ENCODE data around the gene HEYL. TPM values are rescaled to one million over a fixed set of nuclear protein-coding genes. Genes with fewer than 3 reads are reported as not detected.
A peak's percentile ranks its signal among the peaks of the same experiment; 100 is the strongest.

The HEYL gene
- total RNA-seq, 2 donors from 2014 or later = 0.32 to 0.89 TPM

DNA sequence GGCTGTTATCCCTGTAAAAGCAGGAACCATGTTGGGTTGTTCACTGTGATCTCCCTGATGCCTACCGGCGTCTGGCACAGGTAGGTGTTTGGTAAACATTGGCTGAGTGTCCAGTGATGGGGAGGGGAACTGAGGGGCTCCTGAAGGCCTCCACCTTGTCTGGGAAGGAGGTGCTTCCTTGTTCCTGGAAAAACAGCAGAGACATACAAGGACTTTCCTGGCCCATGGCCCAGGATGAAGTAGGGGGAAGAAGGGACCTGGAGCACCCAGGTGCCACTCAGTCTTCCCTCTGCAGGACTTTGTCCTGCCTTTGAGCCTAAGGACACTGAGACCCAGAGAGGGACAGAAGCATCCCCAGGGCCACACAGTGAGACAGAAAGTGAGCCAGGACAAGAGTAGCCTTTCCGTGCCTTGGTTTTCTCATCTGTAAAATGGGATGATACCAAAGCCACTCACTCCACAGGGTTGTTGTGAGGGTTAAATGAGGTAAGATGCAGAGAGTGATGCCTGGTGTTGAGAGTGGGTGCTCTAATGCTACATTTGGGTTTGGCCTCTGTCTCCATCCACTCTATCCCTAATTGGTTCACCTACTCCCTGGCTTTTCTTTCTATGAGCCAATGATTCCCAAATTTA lies 6.1 kb upstream of the HEYL start:
- Mint-ChIP-seq H3K4me3 (no peak overlapping the region), H3K4me1 (ENCODE audit: low read depth) (no peaks in the 10 kb centered on the region), H3K36me3 (ENCODE audit: insufficient read depth in 2 of 2) (no peaks in the 10 kb centered on the region), H3K9me3 (no peaks in the 10 kb centered on the region), H3K27ac (no peak overlapping the region), H3K27me3 (ENCODE audit: low read depth) (peaks cover 13% of the 10 kb centered on the region)
- DNase-seq (no peak), ATAC-seq (replicated peaks in 1 of 2) (no peak)

GRCh38 chr1:39643705-39644104 lies 4.3 kb upstream of the HEYL start:
- peaks cover 16% of the 10 kb centered on the region for H3K27me3 Mint-ChIP-seq (ENCODE audit: low read depth)
- H3K36me3 Mint-ChIP-seq (ENCODE audit: insufficient read depth in 2 of 2) = no peaks in the 10 kb centered on the region
- ATAC-seq (replicated peaks in 1 of 2) = no peak
- H3K9me3 Mint-ChIP-seq = no peaks in the 10 kb centered on the region
- no peaks in the 10 kb centered on the region for H3K4me1 Mint-ChIP-seq (ENCODE audit: low read depth)
- DNase-seq = no peak
- no peak overlapping the region for H3K4me3 Mint-ChIP-seq
- H3K27ac Mint-ChIP-seq = no peak overlapping the region

DNA sequence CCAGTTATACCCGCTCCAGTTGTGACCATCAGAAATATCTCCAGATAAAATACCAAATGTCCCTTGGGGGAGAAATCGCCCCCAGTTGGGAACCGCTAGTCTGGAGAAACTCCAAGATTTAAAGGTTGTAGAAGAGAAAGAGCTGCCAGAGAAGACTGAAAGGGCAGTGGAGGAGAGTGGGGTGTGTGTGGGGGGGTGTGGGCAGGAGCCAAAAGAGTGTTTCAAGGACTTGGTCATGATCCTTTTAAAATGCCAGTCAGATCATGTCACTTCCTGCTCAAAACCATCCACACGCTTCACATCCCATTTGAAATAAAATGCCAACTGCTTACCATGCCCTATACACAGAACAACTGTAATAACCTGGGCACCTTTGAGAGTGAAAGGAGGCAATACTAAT lies 3.4 kb upstream of the HEYL start:
- no peak for ATAC-seq (replicated peaks in 1 of 2)
- H3K4me1 Mint-ChIP-seq (ENCODE audit: low read depth) = no peaks in the 10 kb centered on the region
- no peak overlapping the region for H3K27ac Mint-ChIP-seq

DNA sequence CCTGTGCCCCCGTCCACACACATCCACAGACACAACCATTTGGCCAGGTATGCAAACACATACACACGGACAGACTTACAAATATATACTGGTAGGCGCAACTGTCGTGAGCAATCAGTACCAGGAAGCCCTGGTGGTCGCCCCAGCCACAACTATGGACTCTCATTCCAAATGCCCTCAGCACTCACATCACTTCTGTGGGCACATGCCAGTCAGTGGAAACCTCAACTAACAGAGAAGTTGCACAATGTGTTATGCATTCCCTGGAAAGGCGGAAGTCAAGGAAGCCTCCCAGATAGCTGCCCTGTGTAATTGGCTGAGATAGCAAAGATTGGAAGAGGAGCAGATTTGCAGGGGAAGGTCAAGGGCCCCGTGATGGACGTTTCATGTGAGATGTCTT lies 1.4 kb upstream of the HEYL start:
- Mint-ChIP-seq H3K4me1 (ENCODE audit: low read depth) (no peaks in the 10 kb centered on the region), H3K36me3 (ENCODE audit: insufficient read depth in 2 of 2) (no peaks in the 10 kb centered on the region), H3K4me3 (no peak overlapping the region), H3K27ac (no peak overlapping the region), H3K27me3 (ENCODE audit: low read depth) (peaks cover 38% of the 10 kb centered on the region), H3K9me3 (no peaks in the 10 kb centered on the region)
- no peak for DNase-seq
- ATAC-seq (replicated peaks in 1 of 2) = no peak

More for the DNA sequence above, 3.4 kb upstream of the HEYL start:
- Mint-ChIP-seq H3K9me3 (no peaks in the 10 kb centered on the region), H3K36me3 (ENCODE audit: insufficient read depth in 2 of 2) (no peaks in the 10 kb centered on the region), H3K27me3 (ENCODE audit: low read depth) (peaks cover 25% of the 10 kb centered on the region), H3K4me3 (no peak overlapping the region)
- no peak for DNase-seq

GRCh38 chr1:39638965-39639304 lies 508 bp downstream of the HEYL start:
- Mint-ChIP-seq H3K36me3 (ENCODE audit: insufficient read depth in 2 of 2) (no peaks in the 10 kb centered on the region), H3K27ac (no peak overlapping the region), H3K9me3 (no peaks in the 10 kb centered on the region), H3K4me1 (ENCODE audit: low read depth) (no peaks in the 10 kb centered on the region), H3K4me3 (peak overlapping the region; percentile 51 to 77), H3K27me3 (ENCODE audit: low read depth) (peaks cover 54% of the 10 kb centered on the region)
- ATAC-seq (replicated peaks in 1 of 2) (no peak), DNase-seq (no peak)

DNA sequence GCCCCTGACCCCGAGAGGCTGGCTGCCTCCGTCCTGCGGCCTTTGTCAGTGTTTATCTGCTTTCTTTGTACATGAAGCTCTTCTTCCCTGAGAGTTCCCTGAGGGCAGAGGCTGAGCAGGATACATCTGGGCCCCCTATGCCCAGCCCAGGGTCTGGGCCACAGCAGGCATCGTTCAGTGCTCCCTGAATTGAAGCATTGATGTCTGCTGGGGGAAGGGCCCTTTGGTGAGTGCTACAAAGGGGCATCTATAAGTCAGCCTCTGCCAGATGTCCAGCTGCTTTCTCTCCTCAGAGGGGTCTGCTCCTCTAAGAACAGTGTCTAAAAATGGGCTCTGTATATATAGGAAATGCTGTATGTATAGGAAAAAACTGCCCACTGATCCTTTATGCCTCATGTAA lies 2.1 kb downstream of the HEYL start:
- ATAC-seq (replicated peaks in 1 of 2) (no peak), DNase-seq (no peak)
- Mint-ChIP-seq H3K36me3 (ENCODE audit: insufficient read depth in 2 of 2) (no peaks in the 10 kb centered on the region), H3K4me3 (no peak overlapping the region), H3K9me3 (no peaks in the 10 kb centered on the region), H3K27ac (no peak overlapping the region), H3K4me1 (ENCODE audit: low read depth) (no peaks in the 10 kb centered on the region), H3K27me3 (ENCODE audit: low read depth) (peaks cover 57% of the 10 kb centered on the region)

DNA sequence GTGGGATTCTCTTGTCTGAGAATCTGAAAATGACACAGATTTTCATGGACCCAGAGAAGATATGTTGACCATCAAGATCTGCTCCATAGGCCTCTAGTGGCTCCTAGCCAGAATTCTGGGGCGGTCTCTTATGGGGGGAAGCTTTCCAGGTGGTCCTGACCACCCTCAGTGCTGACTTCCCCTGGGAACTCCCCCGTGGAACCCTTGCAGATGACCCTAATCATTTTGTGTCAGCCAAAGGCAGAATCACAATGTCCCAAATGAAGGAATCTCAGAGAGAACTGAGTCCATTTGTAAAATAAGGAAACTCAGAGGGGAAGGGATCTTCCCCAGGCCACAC lies 3.6 kb downstream of the HEYL start:
- no peaks in the 10 kb centered on the region for H3K9me3 Mint-ChIP-seq
- DNase-seq = no peak
- H3K36me3 Mint-ChIP-seq (ENCODE audit: insufficient read depth in 2 of 2) = no peaks in the 10 kb centered on the region
- no peak for ATAC-seq (replicated peaks in 1 of 2)
- H3K4me3 Mint-ChIP-seq = no peak overlapping the region
- H3K27me3 Mint-ChIP-seq (ENCODE audit: low read depth) = peaks cover 55% of the 10 kb centered on the region
- H3K27ac Mint-ChIP-seq = no peak overlapping the region
- H3K4me1 Mint-ChIP-seq (ENCODE audit: low read depth) = peaks cover 11% of the 10 kb centered on the region

- Mint-ChIP-seq H3K4me1 (ENCODE audit: low read depth) (peaks cover 15% of the 10 kb centered on the region), H3K9me3 (no peaks in the 10 kb centered on the region), H3K4me3 (no peak overlapping the region), H3K27ac (no peak overlapping the region), H3K36me3 (ENCODE audit: insufficient read depth in 2 of 2) (no peaks in the 10 kb centered on the region), H3K27me3 (ENCODE audit: low read depth) (peaks cover 55% of the 10 kb centered on the region)
- no peak for ATAC-seq (replicated peaks in 1 of 2)
- no peak for DNase-seq
Observed at GRCh38 chr1:39635205-39635870, 4.1 kb downstream of the HEYL start.

DNA sequence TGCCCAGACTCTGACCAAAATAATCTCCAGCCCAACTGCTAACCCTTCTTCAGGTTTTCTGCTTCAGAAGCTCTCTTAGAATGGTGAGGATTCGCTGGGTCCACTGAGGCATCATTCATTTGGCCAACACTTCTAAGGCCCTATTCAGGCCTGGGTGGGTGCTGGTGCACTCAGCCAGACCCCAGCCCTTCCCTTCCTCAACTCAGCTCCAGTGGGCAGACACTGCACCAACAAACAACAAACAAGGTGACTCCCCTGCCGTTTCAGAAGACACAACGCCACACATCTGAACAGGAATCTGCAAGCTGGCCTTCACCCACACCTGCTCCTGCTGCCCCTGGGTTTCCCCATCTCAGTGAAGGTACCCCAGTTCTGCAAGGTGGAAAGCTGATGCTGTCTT lies 6.0 kb downstream of the HEYL start:
- no peak for ATAC-seq (replicated peaks in 1 of 2)
- Mint-ChIP-seq H3K4me1 (ENCODE audit: low read depth) (peaks cover 25% of the 10 kb centered on the region), H3K27me3 (ENCODE audit: low read depth) (peaks cover 53% of the 10 kb centered on the region), H3K4me3 (no peak overlapping the region), H3K36me3 (ENCODE audit: insufficient read depth in 2 of 2) (no peaks in the 10 kb centered on the region), H3K9me3 (no peaks in the 10 kb centered on the region), H3K27ac (no peak overlapping the region)
- no peak for DNase-seq

GRCh38 chr1:39632682-39633417 lies 6.6 kb downstream of the HEYL start:
- DNase-seq (no peak), ATAC-seq (replicated peaks in 1 of 2) (no peak)
- Mint-ChIP-seq H3K9me3 (no peaks in the 10 kb centered on the region), H3K36me3 (ENCODE audit: insufficient read depth in 2 of 2) (no peaks in the 10 kb centered on the region), H3K4me3 (no peak overlapping the region), H3K27ac (no peak overlapping the region), H3K4me1 (ENCODE audit: low read depth) (peaks cover 25% of the 10 kb centered on the region), H3K27me3 (ENCODE audit: low read depth) (peaks cover 48% of the 10 kb centered on the region)

- H3K4me1 Mint-ChIP-seq (ENCODE audit: low read depth) = peaks cover 25% of the 10 kb centered on the region
- peaks cover 42% of the 10 kb centered on the region for H3K27me3 Mint-ChIP-seq (ENCODE audit: low read depth)
- ATAC-seq (replicated peaks in 1 of 2) (no peak), DNase-seq (no peak)
- H3K36me3 Mint-ChIP-seq (ENCODE audit: insufficient read depth in 2 of 2) = no peaks in the 10 kb centered on the region
- H3K9me3 Mint-ChIP-seq = no peaks in the 10 kb centered on the region
- H3K4me3 Mint-ChIP-seq = no peak overlapping the region
- no peak overlapping the region for H3K27ac Mint-ChIP-seq
Observed at GRCh38 chr1:39632323-39632681, 7.1 kb downstream of the HEYL start.

- no peaks in the 10 kb centered on the region for H3K36me3 Mint-ChIP-seq (ENCODE audit: insufficient read depth in 2 of 2)
- peak; percentile 65 to 72 for ATAC-seq (replicated peaks in 1 of 2)
Observed at GRCh38 chr1:39631361-39632322, 7.8 kb downstream of the HEYL start.

GRCh38 chr1:39628807-39629350 lies 10.6 kb downstream of the HEYL start:
- Mint-ChIP-seq H3K27me3 (ENCODE audit: low read depth) (peaks cover 27% of the 10 kb centered on the region), H3K4me3 (no peak overlapping the region), H3K27ac (no peak overlapping the region), H3K9me3 (no peaks in the 10 kb centered on the region), H3K4me1 (ENCODE audit: low read depth) (peaks cover 25% of the 10 kb centered on the region), H3K36me3 (ENCODE audit: insufficient read depth in 2 of 2) (no peaks in the 10 kb centered on the region)
- DNase-seq = no peak
- ATAC-seq (replicated peaks in 1 of 2) = peak; percentile 50 to 52

More at GRCh38 chr1:39631361-39632322, 7.8 kb downstream of the HEYL start:
- H3K4me1 Mint-ChIP-seq (ENCODE audit: low read depth) = peaks cover 25% of the 10 kb centered on the region
- peak overlapping the region in 1 of 2 donors; percentile 28 for H3K4me3 Mint-ChIP-seq
- no peak overlapping the region for H3K27ac Mint-ChIP-seq
- DNase-seq = peak; percentile 15 to 32
- no peaks in the 10 kb centered on the region for H3K9me3 Mint-ChIP-seq
- H3K27me3 Mint-ChIP-seq (ENCODE audit: low read depth) = peaks cover 35% of the 10 kb centered on the region
